Measurements from ENCODE around the gene RABGEF1. TPM values are rescaled to one million over a fixed set of nuclear protein-coding genes. Genes with fewer than 3 reads are reported as not detected.

RABGEF1 gene
- total RNA-seq, 1 experiment from 2014 or later: 49.5 TPM

DNA sequence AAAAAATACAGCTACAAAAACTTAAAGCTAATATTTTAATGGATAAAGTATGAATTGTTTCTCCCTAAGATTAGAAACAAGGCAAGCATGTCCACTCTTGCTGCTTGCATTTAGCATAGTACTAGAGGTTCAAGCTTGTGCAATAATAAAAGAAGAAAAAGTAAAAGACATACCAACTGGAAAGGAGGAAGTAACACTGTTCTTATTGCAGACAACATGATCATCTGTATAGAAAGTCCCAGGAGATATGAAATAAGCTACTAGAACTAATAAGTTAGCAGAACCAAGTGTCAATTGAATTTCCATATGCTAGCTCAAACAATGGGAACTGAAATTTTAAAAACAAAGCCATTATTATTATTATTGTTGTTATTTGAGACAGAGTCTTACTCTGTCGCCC is 20.0 kb upstream of the RABGEF1 start:
- H3K36me3 Mint-ChIP-seq (ENCODE audit: insufficient read depth, unreplicated experiment): peaks cover 49% of the 10 kb centered on the region
- intact Hi-C loops (cut with micrococcal nuclease): no loop called here
- H3K27ac Mint-ChIP-seq (ENCODE audit: low read depth, unreplicated experiment): no peak overlapping the region
- no TSS peak for BruUV-seq (replicated peaks)
- ChIA-PET CTCF (interaction anchor here (0.6 kb wide), 1 partner anchor 191 kb away, joined by 6 read pairs; no protein-coding TSS in a partner anchor), POLR2A (no interaction called here)
- no peaks in the 10 kb centered on the region for H3K27me3 Mint-ChIP-seq (ENCODE audit: insufficient read depth, unreplicated experiment)
- DNase-seq (ENCODE audit: unreplicated experiment): no peak
- TF ChIP-seq, protein P1, sequence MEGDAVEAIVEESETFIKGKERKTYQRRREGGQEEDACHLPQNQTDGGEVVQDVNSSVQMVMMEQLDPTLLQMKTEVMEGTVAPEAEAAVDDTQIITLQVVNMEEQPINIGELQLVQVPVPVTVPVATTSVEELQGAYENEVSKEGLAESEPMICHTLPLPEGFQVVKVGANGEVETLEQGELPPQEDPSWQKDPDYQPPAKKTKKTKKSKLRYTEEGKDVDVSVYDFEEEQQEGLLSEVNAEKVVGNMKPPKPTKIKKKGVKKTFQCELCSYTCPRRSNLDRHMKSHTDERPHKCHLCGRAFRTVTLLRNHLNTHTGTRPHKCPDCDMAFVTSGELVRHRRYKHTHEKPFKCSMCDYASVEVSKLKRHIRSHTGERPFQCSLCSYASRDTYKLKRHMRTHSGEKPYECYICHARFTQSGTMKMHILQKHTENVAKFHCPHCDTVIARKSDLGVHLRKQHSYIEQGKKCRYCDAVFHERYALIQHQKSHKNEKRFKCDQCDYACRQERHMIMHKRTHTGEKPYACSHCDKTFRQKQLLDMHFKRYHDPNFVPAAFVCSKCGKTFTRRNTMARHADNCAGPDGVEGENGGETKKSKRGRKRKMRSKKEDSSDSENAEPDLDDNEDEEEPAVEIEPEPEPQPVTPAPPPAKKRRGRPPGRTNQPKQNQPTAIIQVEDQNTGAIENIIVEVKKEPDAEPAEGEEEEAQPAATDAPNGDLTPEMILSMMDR (IDR thresholded peaks at IDR 0.05; ENCODE audit: unreplicated experiment): no peak
- no peak overlapping the region for H3K4me3 Mint-ChIP-seq (ENCODE audit: unreplicated experiment)
- peaks cover 14% of the 10 kb centered on the region for H3K9me3 Mint-ChIP-seq (ENCODE audit: unreplicated experiment)
- no peaks in the 10 kb centered on the region for H3K4me1 Mint-ChIP-seq (ENCODE audit: insufficient read depth, unreplicated experiment)

- no TSS peak for BruUV-seq (replicated peaks)
- peaks cover 31% of the 10 kb centered on the region for H3K9me3 Mint-ChIP-seq (ENCODE audit: unreplicated experiment)
- H3K27ac Mint-ChIP-seq (ENCODE audit: low read depth, unreplicated experiment): no peak overlapping the region
- TF ChIP-seq, protein P1 (IDR thresholded peaks at IDR 0.05; ENCODE audit: unreplicated experiment): no peak
- no peak for DNase-seq (ENCODE audit: unreplicated experiment)
- H3K36me3 Mint-ChIP-seq (ENCODE audit: insufficient read depth, unreplicated experiment): peaks cover 44% of the 10 kb centered on the region
- ChIA-PET CTCF (interaction anchor here (0.6 kb wide), 1 partner anchor 184 kb away, joined by 3 read pairs; no protein-coding TSS in a partner anchor), POLR2A (interaction anchor here (1.0 to 3.1 kb wide), 4 partner anchors 9 to 71 kb away, joined by 3 to 18 read pairs (median 5); partner anchors contain the start of gene RABGEF1)
- no peaks in the 10 kb centered on the region for H3K4me1 Mint-ChIP-seq (ENCODE audit: insufficient read depth, unreplicated experiment)
- intact Hi-C loops (cut with micrococcal nuclease): no loop called here
- no peaks in the 10 kb centered on the region for H3K27me3 Mint-ChIP-seq (ENCODE audit: insufficient read depth, unreplicated experiment)
- no peak overlapping the region for H3K4me3 Mint-ChIP-seq (ENCODE audit: unreplicated experiment)
These were observed 14.7 kb upstream of the RABGEF1 start for GRCh38 chr7:66725843-66726242.

- no peaks in the 10 kb centered on the region for H3K4me1 Mint-ChIP-seq (ENCODE audit: insufficient read depth, unreplicated experiment)
- H3K27me3 Mint-ChIP-seq (ENCODE audit: insufficient read depth, unreplicated experiment): no peaks in the 10 kb centered on the region
- no TSS peak for BruUV-seq (replicated peaks)
- H3K27ac Mint-ChIP-seq (ENCODE audit: low read depth, unreplicated experiment): no peak overlapping the region
- DNase-seq (ENCODE audit: unreplicated experiment): no peak
- TF ChIP-seq, protein P1 (IDR thresholded peaks at IDR 0.05; ENCODE audit: unreplicated experiment): no peak
- peaks cover 38% of the 10 kb centered on the region for H3K36me3 Mint-ChIP-seq (ENCODE audit: insufficient read depth, unreplicated experiment)
- POLR2A ChIA-PET: interaction anchor here (0.9 to 1.9 kb wide), 2 partner anchors 9 to 13 kb away, joined by 3 to 10 read pairs; partner anchors contain the start of gene RABGEF1
- CTCF ChIA-PET: no interaction called here
- H3K4me3 Mint-ChIP-seq (ENCODE audit: unreplicated experiment): no peak overlapping the region
- intact Hi-C loops (cut with micrococcal nuclease): no loop called here
- peaks cover 31% of the 10 kb centered on the region for H3K9me3 Mint-ChIP-seq (ENCODE audit: unreplicated experiment)
These were observed 13.5 kb upstream of the RABGEF1 start for GRCh38 chr7:66727058-66727457.

DNA sequence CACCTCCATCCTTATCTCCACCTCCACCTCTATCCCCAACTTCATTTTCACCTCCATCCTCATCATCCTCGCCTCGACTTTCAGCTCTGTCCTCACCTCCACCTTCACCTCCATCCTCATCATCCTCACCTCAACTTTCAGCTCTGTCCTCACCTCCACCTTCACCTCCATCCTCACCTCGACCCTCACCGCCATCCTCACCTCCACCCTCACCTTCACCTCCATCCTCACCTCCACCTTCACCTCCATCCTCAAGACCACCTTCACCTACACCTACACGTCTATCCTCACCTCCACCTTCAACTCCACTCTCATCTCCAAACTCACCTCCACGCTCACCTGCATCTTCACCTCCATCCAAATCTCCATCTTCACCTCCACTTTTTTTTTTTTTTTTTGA is 12.0 kb upstream of the RABGEF1 start:
- CTCF ChIA-PET: no interaction called here
- intact Hi-C loops (cut with micrococcal nuclease): no loop called here
- BruUV-seq (replicated peaks): no TSS peak
- TF ChIP-seq, protein P1 (IDR thresholded peaks at IDR 0.05; ENCODE audit: unreplicated experiment): no peak
- peaks cover 31% of the 10 kb centered on the region for H3K9me3 Mint-ChIP-seq (ENCODE audit: unreplicated experiment)
- DNase-seq (ENCODE audit: unreplicated experiment): no peak
- no peak overlapping the region for H3K4me3 Mint-ChIP-seq (ENCODE audit: unreplicated experiment)
- POLR2A ChIA-PET: interaction anchor here (1.9 kb wide), 1 partner anchor 12 kb away, joined by 10 read pairs; the partner anchor contains the start of gene RABGEF1
- H3K27me3 Mint-ChIP-seq (ENCODE audit: insufficient read depth, unreplicated experiment): no peaks in the 10 kb centered on the region
- H3K36me3 Mint-ChIP-seq (ENCODE audit: insufficient read depth, unreplicated experiment): peaks cover 31% of the 10 kb centered on the region
- no peak overlapping the region for H3K27ac Mint-ChIP-seq (ENCODE audit: low read depth, unreplicated experiment)
- H3K4me1 Mint-ChIP-seq (ENCODE audit: insufficient read depth, unreplicated experiment): no peaks in the 10 kb centered on the region
